Activated T-helper 2 cell treated with anti-CD3 and anti-CD28 coated beads, Interferon-gamma antibody, Interleukin-2, Interleukin-4, amounts not matched to agents 10 μg/mL and 5 μg/mL and 100 μg/mL, durations not matched to agents 14 hours and 24 hours and 36 hours (primary cell): ENCODE measurements around the gene NID1. TPM values are rescaled to one million over a fixed set of nuclear protein-coding genes. Genes with fewer than 3 reads are reported as not detected.

ENCODE experiments used
- DNase-seq: peaks from one replicate; pipeline ENCODE4 v3.0.0; 2021; ENCODE audit warnings: low spot score
- H3K27ac Mint-ChIP-seq: one replicate; pipeline ENCODE4 v1.8.0; 2021; ENCODE audit warnings: mixed read lengths
- H3K27me3 Mint-ChIP-seq: one replicate; pipeline ENCODE4 v1.8.0; 2021; ENCODE audit warnings: low read depth, mixed read lengths
- H3K36me3 Mint-ChIP-seq: one replicate; pipeline ENCODE4 v1.8.0; 2021; ENCODE audit warnings: low read depth, mixed read lengths
- H3K4me1 Mint-ChIP-seq: one replicate; pipeline ENCODE4 v1.8.0; 2021; ENCODE audit warnings: low read depth, mixed read lengths
- H3K4me3 Mint-ChIP-seq: one replicate; pipeline ENCODE4 v1.8.0; 2021; ENCODE audit warnings: low read depth, mild to moderate bottlenecking, moderate library complexity, mixed read lengths
- H3K9me3 Mint-ChIP-seq: one replicate; pipeline ENCODE4 v1.8.0; 2021; ENCODE audit warnings: mixed read lengths
- intact Hi-C: fragments of 100-400 bp; cut with micrococcal nuclease; formaldehyde crosslinking; loops from one replicate; pipeline ENCODE4 v1.15.1; 2023
- total RNA-seq: library from RNA; stranded (reverse); gene quantifications from 2 replicates; pipeline ENCODE4 v1.2.3, GENCODE V29; 2022

NID1 gene
- total RNA-seq, 1 donor from 2014 or later: 0.55 TPM

- intact Hi-C loops: no loop called here
- DNase-seq: no peak
- Mint-ChIP-seq H3K27me3 (peaks cover 37% of the 10 kb centered on the region), H3K4me3 (no peak overlapping the region), H3K9me3 (no peaks in the 10 kb centered on the region), H3K27ac (no peak overlapping the region), H3K36me3 (no peaks in the 10 kb centered on the region), H3K4me1 (peaks cover 7% of the 10 kb centered on the region)
Measured at GRCh38 chr1:236057546-236057945, 7.3 kb downstream of the NID1 start.

GRCh38 chr1:236052232-236052993, 12.5 kb downstream of the NID1 start:
- H3K4me1 Mint-ChIP-seq: no peaks in the 10 kb centered on the region
- intact Hi-C loops: no loop called here
- H3K36me3 Mint-ChIP-seq: no peaks in the 10 kb centered on the region
- no peak overlapping the region for H3K27ac Mint-ChIP-seq
- H3K27me3 Mint-ChIP-seq: peaks cover 29% of the 10 kb centered on the region
- no peak overlapping the region for H3K4me3 Mint-ChIP-seq
- no peaks in the 10 kb centered on the region for H3K9me3 Mint-ChIP-seq
- no peak for DNase-seq

- H3K4me1 Mint-ChIP-seq: no peaks in the 10 kb centered on the region
- H3K4me3 Mint-ChIP-seq: no peak overlapping the region
- DNase-seq: no peak
- H3K36me3 Mint-ChIP-seq: no peaks in the 10 kb centered on the region
- H3K27ac Mint-ChIP-seq: no peak overlapping the region
- intact Hi-C loops: no loop called here
- H3K27me3 Mint-ChIP-seq: peaks cover 25% of the 10 kb centered on the region
- H3K9me3 Mint-ChIP-seq: no peaks in the 10 kb centered on the region
Measured at GRCh38 chr1:236051242-236051791, 13.6 kb downstream of the NID1 start.

GRCh38 chr1:236045771-236046170, 19.1 kb downstream of the NID1 start:
- H3K9me3 Mint-ChIP-seq: no peaks in the 10 kb centered on the region
- DNase-seq: no peak
- peaks cover 6% of the 10 kb centered on the region for H3K27me3 Mint-ChIP-seq
- no peak overlapping the region for H3K27ac Mint-ChIP-seq
- H3K4me3 Mint-ChIP-seq: no peak overlapping the region
- no peaks in the 10 kb centered on the region for H3K36me3 Mint-ChIP-seq
- intact Hi-C loops: no loop called here
- no peaks in the 10 kb centered on the region for H3K4me1 Mint-ChIP-seq

GRCh38 chr1:236044341-236044740, 20.5 kb downstream of the NID1 start:
- Mint-ChIP-seq H3K27ac (no peak overlapping the region), H3K9me3 (no peaks in the 10 kb centered on the region), H3K4me1 (no peaks in the 10 kb centered on the region), H3K36me3 (no peaks in the 10 kb centered on the region), H3K4me3 (no peak overlapping the region), H3K27me3 (peaks cover 11% of the 10 kb centered on the region)
- intact Hi-C loops: no loop called here
- DNase-seq: no peak

GRCh38 chr1:236041631-236042618, 23.0 kb downstream of the NID1 start:
- peaks cover 12% of the 10 kb centered on the region for H3K27me3 Mint-ChIP-seq
- no peak overlapping the region for H3K4me3 Mint-ChIP-seq
- intact Hi-C loops: no loop called here
- H3K4me1 Mint-ChIP-seq: no peaks in the 10 kb centered on the region
- no peaks in the 10 kb centered on the region for H3K36me3 Mint-ChIP-seq
- H3K9me3 Mint-ChIP-seq: no peaks in the 10 kb centered on the region
- H3K27ac Mint-ChIP-seq: no peak overlapping the region
- DNase-seq: no peak

- Mint-ChIP-seq H3K27ac (no peak overlapping the region), H3K9me3 (no peaks in the 10 kb centered on the region), H3K27me3 (peaks cover 16% of the 10 kb centered on the region), H3K36me3 (no peaks in the 10 kb centered on the region), H3K4me1 (no peaks in the 10 kb centered on the region), H3K4me3 (no peak overlapping the region)
- no peak for DNase-seq
- intact Hi-C loops: no loop called here
Measured at GRCh38 chr1:236039740-236040685, 24.9 kb downstream of the NID1 start.

- H3K36me3 Mint-ChIP-seq: no peaks in the 10 kb centered on the region
- H3K27ac Mint-ChIP-seq: no peak overlapping the region
- no peak overlapping the region for H3K4me3 Mint-ChIP-seq
- DNase-seq: no peak
- peaks cover 17% of the 10 kb centered on the region for H3K27me3 Mint-ChIP-seq
- H3K9me3 Mint-ChIP-seq: no peaks in the 10 kb centered on the region
- intact Hi-C loops: no loop called here
- H3K4me1 Mint-ChIP-seq: no peaks in the 10 kb centered on the region
Measured at GRCh38 chr1:236038034-236038433, 26.9 kb downstream of the NID1 start.

- H3K4me1 Mint-ChIP-seq: no peaks in the 10 kb centered on the region
- no peaks in the 10 kb centered on the region for H3K9me3 Mint-ChIP-seq
- no peak overlapping the region for H3K27ac Mint-ChIP-seq
- no peaks in the 10 kb centered on the region for H3K36me3 Mint-ChIP-seq
- H3K27me3 Mint-ChIP-seq: peaks cover 15% of the 10 kb centered on the region
- intact Hi-C loops: no loop called here
- no peak overlapping the region for H3K4me3 Mint-ChIP-seq
- no peak for DNase-seq
Measured at GRCh38 chr1:236035681-236036101, 29.2 kb downstream of the NID1 start.

- no peak for DNase-seq
Measured at GRCh38 chr1:236033336-236033735, 31.6 kb downstream of the NID1 start.

GRCh38 chr1:236030534-236030933, 34.4 kb downstream of the NID1 start:
- intact Hi-C loops: no loop called here
- Mint-ChIP-seq H3K4me1 (peaks cover 7% of the 10 kb centered on the region), H3K36me3 (no peaks in the 10 kb centered on the region), H3K27me3 (peaks cover 3% of the 10 kb centered on the region), H3K9me3 (no peaks in the 10 kb centered on the region), H3K27ac (no peak overlapping the region), H3K4me3 (no peak overlapping the region)
- DNase-seq: no peak

More at GRCh38 chr1:236033336-236033735, 31.6 kb downstream of the NID1 start:
- no peak overlapping the region for H3K27ac Mint-ChIP-seq
- peaks cover 10% of the 10 kb centered on the region for H3K27me3 Mint-ChIP-seq
- H3K4me1 Mint-ChIP-seq: no peaks in the 10 kb centered on the region
- no peaks in the 10 kb centered on the region for H3K9me3 Mint-ChIP-seq
- H3K4me3 Mint-ChIP-seq: no peak overlapping the region
- intact Hi-C loops: no loop called here
- H3K36me3 Mint-ChIP-seq: no peaks in the 10 kb centered on the region

- Mint-ChIP-seq H3K36me3 (no peaks in the 10 kb centered on the region), H3K9me3 (no peaks in the 10 kb centered on the region), H3K27ac (no peak overlapping the region), H3K4me3 (no peak overlapping the region), H3K4me1 (peaks cover 7% of the 10 kb centered on the region), H3K27me3 (peaks cover 2% of the 10 kb centered on the region)
- intact Hi-C loops: no loop called here
- DNase-seq: no peak
Measured at GRCh38 chr1:236029428-236029940, 35.4 kb downstream of the NID1 start.
